GM12891 (cell line): ENCODE results near the gene PANX2.
"Not testable (repeated sequence)": the region's sequence is repeated elsewhere in the genome, so short reads cannot be mapped to it uniquely, and the experiment has no call there.

Source experiments
- DNase-seq: peaks from one replicate; pipeline ENCODE4 v3.0.0; 2011; ENCODE audit warnings: low spot score; ENCODE audit not compliant: insufficient read length
- FAIRE-seq: peaks from 2 replicates; lab custom pipeline; 2011; peaks lifted over from hg19 to GRCh38; lab: Jason Lieb, UNC
- PAX5 ChIP-seq: IDR thresholded peaks from 2 replicates; pipeline ENCODE4 v1.6.1; 2011; ENCODE audit warnings: low read length, moderate library complexity, mild to moderate bottlenecking; ENCODE audit not compliant: insufficient read depth, severe bottlenecking
- POLR2A ChIP-seq: IDR thresholded peaks from 2 replicates; pipeline ENCODE4 v1.6.1; 2011; ENCODE audit warnings: low read depth, low read length, control low read depth
- POLR2AphosphoS5 ChIP-seq: IDR thresholded peaks from 2 replicates; pipeline ENCODE4 v1.6.1; 2011; ENCODE audit warnings: low read depth, low read length, control low read depth
- POU2F2 ChIP-seq: IDR thresholded peaks from 2 replicates; pipeline ENCODE4 v1.6.1; 2011; ENCODE audit warnings: low read depth, mild to moderate bottlenecking, control low read depth, low read length, moderate library complexity
- SPI1 ChIP-seq: IDR thresholded peaks from 2 replicates; pipeline ENCODE4 v1.6.1; 2011; ENCODE audit warnings: low read depth, low read length, control low read depth
- TAF1 ChIP-seq: IDR thresholded peaks from 2 replicates; pipeline ENCODE4 v1.6.1; 2011; ENCODE audit warnings: low read depth, low read length, control low read depth

PANX2 gene

DNA sequence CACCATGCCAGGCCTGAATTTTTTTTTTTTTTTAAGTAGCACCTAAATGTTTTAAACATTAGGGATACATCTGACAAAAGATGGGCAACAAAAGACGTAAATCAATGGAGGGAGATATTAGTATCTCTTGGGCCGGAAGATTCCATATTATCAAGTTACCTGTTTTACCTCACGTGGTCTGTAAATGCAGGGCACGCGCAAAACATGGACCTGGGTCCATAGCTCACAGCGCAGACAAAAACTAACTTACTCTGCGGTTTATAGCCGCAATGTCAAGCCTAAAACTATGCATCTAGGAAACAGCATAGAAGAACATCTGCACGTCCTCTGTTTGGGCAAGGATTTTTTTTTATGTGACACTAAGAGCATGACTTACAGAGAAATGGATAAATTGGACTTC is 31.5 kb upstream of the PANX2 start:
- no peak for FAIRE-seq
- no peak for DNase-seq
- TF ChIP-seq TAF1 (no peak), SPI1 (no peak)

GRCh38 chr22:50139843-50140415 is 30.6 kb upstream of the PANX2 start:
- no peak for FAIRE-seq
- TF ChIP-seq POLR2AphosphoS5 (no peak), POLR2A (no peak), PAX5 (no peak), POU2F2 (no peak), SPI1 (no peak), TAF1 (no peak)
- DNase-seq: no peak

DNA sequence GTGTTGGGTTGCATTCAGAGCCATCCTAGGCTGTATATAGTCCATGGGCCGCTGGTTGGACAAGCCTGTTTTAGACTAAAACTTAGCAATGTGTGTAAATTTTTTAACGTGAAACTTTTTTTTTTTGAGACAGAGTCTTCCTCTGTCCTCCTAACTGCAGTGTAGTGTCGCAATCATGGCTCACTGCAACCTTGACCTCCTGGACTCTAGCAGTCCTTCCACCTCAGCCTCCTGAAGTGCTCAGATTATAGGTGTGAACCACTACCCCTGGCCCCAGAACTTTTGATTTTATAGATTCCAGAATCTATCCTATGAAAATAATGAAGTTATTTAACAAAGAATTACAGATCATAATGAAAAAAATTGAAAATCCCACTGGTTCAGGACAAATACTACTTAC is 29.9 kb upstream of the PANX2 start:
- DNase-seq (no peak), FAIRE-seq (no peak)
- TF ChIP-seq TAF1: no peak
- TF ChIP-seq PAX5: no peak
- no peak for TF ChIP-seq SPI1

GRCh38 chr22:50141462-50141861 is 29.1 kb upstream of the PANX2 start:
- FAIRE-seq (no peak), DNase-seq (no peak)
- TF ChIP-seq TAF1: no peak
- TF ChIP-seq SPI1: no peak
- no peak for TF ChIP-seq PAX5
- no peak for TF ChIP-seq POLR2A
- no peak for TF ChIP-seq POLR2AphosphoS5
- no peak for TF ChIP-seq POU2F2

GRCh38 chr22:50141891-50142363 is 28.6 kb upstream of the PANX2 start:
- DNase-seq (no peak), FAIRE-seq (no peak)
- TF ChIP-seq SPI1: no peak
- TF ChIP-seq TAF1: no peak
- no peak for TF ChIP-seq POLR2A
- no peak for TF ChIP-seq PAX5
- TF ChIP-seq POLR2AphosphoS5: no peak
- no peak for TF ChIP-seq POU2F2

GRCh38 chr22:50143096-50143495 is 27.4 kb upstream of the PANX2 start:
- no peak for TF ChIP-seq PAX5
- FAIRE-seq: no peak
- no peak for DNase-seq

GRCh38 chr22:50144005-50144614 is 26.4 kb upstream of the PANX2 start:
- FAIRE-seq (no peak), DNase-seq (no peak)
- TF ChIP-seq POLR2A: no peak
- TF ChIP-seq TAF1: no peak
- no peak for TF ChIP-seq POU2F2

GRCh38 chr22:50145721-50146438 is 24.7 kb upstream of the PANX2 start:
- DNase-seq (no peak), FAIRE-seq (no peak)
- no peak for TF ChIP-seq PAX5
- TF ChIP-seq SPI1: no peak
- no peak for TF ChIP-seq POU2F2
- no peak for TF ChIP-seq POLR2A
- TF ChIP-seq TAF1: no peak
- no peak for TF ChIP-seq POLR2AphosphoS5

- no peak for DNase-seq
- TF ChIP-seq POLR2A: no peak
- no peak for TF ChIP-seq TAF1
- no peak for FAIRE-seq
Measured at GRCh38 chr22:50146439-50147238, 23.9 kb upstream of the PANX2 start.

- not testable (repeated sequence) for FAIRE-seq, DNase-seq
Measured at GRCh38 chr22:50147258-50148165, 23.0 kb upstream of the PANX2 start.
